Left kidney (tissue), 2 donors: Measurements from ENCODE around the gene ALOX5AP. TPM values are rescaled to one million over a fixed set of nuclear protein-coding genes. Genes with fewer than 3 reads are reported as not detected.

ENCODE experiments used
- DNase-seq: peaks from one replicate; pipeline ENCODE4 v3.0.0-alpha.2; 2013
- polyA plus RNA-seq: library from polyadenylated mRNA; unstranded; fragments of 120-200 nt; gene quantifications from one replicate; pipeline ENCODE4 v1.2.1, GENCODE V29; 2013; ENCODE audit not compliant: insufficient read length

Gene ALOX5AP
- polyA plus RNA-seq, 1 donor: 4.2 TPM

- no peak for DNase-seq
Measured at GRCh38 chr13:30757026-30757742, 21.8 kb downstream of the ALOX5AP start.

GRCh38 chr13:30759748-30760147 is 24.4 kb downstream of the ALOX5AP start:
- no peak for DNase-seq

GRCh38 chr13:30762643-30763042 is 27.3 kb downstream of the ALOX5AP start:
- DNase-seq: no peak

GRCh38 chr13:30763786-30764413 is 28.6 kb downstream of the ALOX5AP start:
- no peak for DNase-seq

- no peak for DNase-seq
Measured at GRCh38 chr13:30766231-30766630, 30.9 kb downstream of the ALOX5AP start.

- DNase-seq: no peak
Measured at GRCh38 chr13:30770929-30771328, 35.6 kb downstream of the ALOX5AP start.

- DNase-seq: no peak
Measured at GRCh38 chr13:30773561-30773960, 38.2 kb downstream of the ALOX5AP start.

- no peak for DNase-seq
Measured at GRCh38 chr13:30774214-30774730, 38.9 kb downstream of the ALOX5AP start.

GRCh38 chr13:30776661-30777060 is 41.3 kb downstream of the ALOX5AP start:
- no peak for DNase-seq

- DNase-seq: no peak
Measured at GRCh38 chr13:30779016-30779415, 43.7 kb downstream of the ALOX5AP start.

GRCh38 chr13:30779608-30780007 is 44.3 kb downstream of the ALOX5AP start:
- DNase-seq: no peak

GRCh38 chr13:30780338-30780981 is 45.1 kb downstream of the ALOX5AP start:
- DNase-seq: no peak

- DNase-seq: no peak
Measured at GRCh38 chr13:30785191-30785850, 50.0 kb downstream of the ALOX5AP start.

GRCh38 chr13:30786648-30787047 is 51.3 kb downstream of the ALOX5AP start:
- no peak for DNase-seq

GRCh38 chr13:30787738-30788525 is 52.6 kb downstream of the ALOX5AP start:
- no peak for DNase-seq

GRCh38 chr13:30789166-30789862 is 54.0 kb downstream of the ALOX5AP start:
- DNase-seq: no peak

GRCh38 chr13:30790592-30790991 is 55.2 kb downstream of the ALOX5AP start:
- no peak for DNase-seq

- DNase-seq: no peak
Measured at GRCh38 chr13:30791354-30792001, 56.1 kb downstream of the ALOX5AP start.

- peak; percentile 47 for DNase-seq
Measured at GRCh38 chr13:30792285-30793000, 57.1 kb downstream of the ALOX5AP start.

- DNase-seq: no peak
Measured at GRCh38 chr13:30796132-30796572, 60.8 kb downstream of the ALOX5AP start.
